H1 (cell line): Measurements from ENCODE around the gene ADPRHL1. TPM values are rescaled to one million over a fixed set of nuclear protein-coding genes. Genes with fewer than 3 reads are reported as not detected.
A peak's percentile ranks its signal among the peaks of the same experiment; 100 is the strongest.

Experiments
- CTCF ChIA-PET: fragments of 300-600 bp; sonication (Branson Sonifier 250); formaldehyde crosslinking; loops from one replicate; lab custom pipeline; 2021; ENCODE audit not compliant: partially characterized antibody; lab: Charles Lee
- POLR2A ChIA-PET: fragments of 300-600 bp; sonication (Branson Sonifier 250); formaldehyde crosslinking; loops from one replicate; lab custom pipeline; 2021; ENCODE audit warnings: inconsistent platforms; ENCODE audit not compliant: partially characterized antibody; lab: Charles Lee
- DNase-seq, 2 experiments: peaks; one replicate each; pipeline versions ENCODE4 v3.0.0 to v3.0.0-alpha.2; 2010 to 2022; ENCODE audit warnings: low spot score in 2 of 2, low read depth in 1 of 2, mixed read lengths in 1 of 2
- FAIRE-seq: peaks from 2 replicates; lab custom pipeline; 2011; peaks lifted over from hg19 to GRCh38; lab: Jason Lieb, UNC
- H2AFZ ChIP-seq: 2 replicates; pipeline ENCODE4 v1.8.1; 2012; ENCODE audit warnings: low read length, inconsistent platforms
- H2AK5ac ChIP-seq: 2 replicates; pipeline ENCODE4 v1.6.1; 2013; ENCODE audit warnings: low read depth, low read length
- H2BK120ac ChIP-seq: replicated peaks from 2 replicates; pipeline ENCODE3; 2013; ENCODE audit warnings: low read depth, low read length, inconsistent platforms
- H2BK12ac ChIP-seq: 2 replicates; pipeline ENCODE4 v1.6.1; 2013; ENCODE audit warnings: low read depth, low read length
- H2BK15ac ChIP-seq: 2 replicates; pipeline ENCODE4 v1.6.1; 2013; ENCODE audit warnings: low read length
- H2BK20ac ChIP-seq: 2 replicates; pipeline ENCODE4 v1.6.1; 2013; ENCODE audit warnings: low read length
- H2BK5ac ChIP-seq: 2 replicates; pipeline ENCODE4 v1.6.1; 2013; ENCODE audit warnings: low read depth, low read length
- H3K14ac ChIP-seq: 2 replicates; pipeline ENCODE4 v1.6.1; 2013; ENCODE audit warnings: inconsistent platforms; ENCODE audit not compliant: insufficient read length
- H3K18ac ChIP-seq: 2 replicates; pipeline ENCODE4 v1.6.1; 2013; ENCODE audit warnings: low read length; ENCODE audit errors: extremely low read depth
- H3K23ac ChIP-seq: 2 replicates; pipeline ENCODE4 v1.6.1; 2013; ENCODE audit warnings: inconsistent platforms; ENCODE audit not compliant: insufficient read length
- H3K23me2 ChIP-seq: 2 replicates; pipeline ENCODE4 v1.6.1; 2013; ENCODE audit warnings: low read depth, low read length
- H3K27ac ChIP-seq: 2 replicates; pipeline ENCODE4 v1.6.1; 2011; ENCODE audit warnings: low read depth, low read length, inconsistent platforms
- H3K27me3 ChIP-seq, 4 experiments: replicated peaks in 1 of 4; 1 replicate in 1 of 4; 2 replicates in 3 of 4; pipeline versions ENCODE4 v1.6.1 to v1.8.1; 2011 to 2013; ENCODE audit warnings: low read length in 3 of 4, mild to moderate bottlenecking in 3 of 4, inconsistent platforms in 2 of 4, mixed read lengths in 2 of 4, moderate library complexity in 1 of 4; ENCODE audit not compliant: control insufficient read depth in 3 of 4, insufficient read depth in 3 of 4; ENCODE audit errors: extremely low read depth in 1 of 4
- H3K36me3 ChIP-seq, 4 experiments: 2 replicates each; pipeline versions ENCODE4 v1.6.1 to v1.8.1; 2011 to 2013; ENCODE audit warnings: mild to moderate bottlenecking in 4 of 4, low read length in 3 of 4, moderate library complexity in 2 of 4, control low read depth in 1 of 4, inconsistent platforms in 1 of 4; ENCODE audit not compliant: insufficient read depth in 4 of 4, control insufficient read depth in 2 of 4
- H3K4ac ChIP-seq: replicated peaks from 2 replicates; pipeline ENCODE3; 2013; ENCODE audit warnings: low read length, low read depth, mixed read lengths, inconsistent platforms; ENCODE audit not compliant: insufficient read length
- H3K4me1 ChIP-seq, 4 experiments: replicated peaks in 1 of 4; 1 replicate in 1 of 4; 2 replicates in 3 of 4; pipeline versions ENCODE4 v1.6.1 to v1.8.1; 2011 to 2013; ENCODE audit warnings: low read length in 3 of 4, inconsistent platforms in 2 of 4, mixed read lengths in 1 of 4; ENCODE audit not compliant: insufficient read depth in 4 of 4, control insufficient read depth in 3 of 4
- H3K4me2 ChIP-seq, 2 experiments: 2 replicates each; pipeline versions ENCODE4 v1.6.1 to v1.8.1; 2011 to 2013; ENCODE audit warnings: low read depth in 2 of 2, low read length in 2 of 2, control low read depth in 1 of 2, inconsistent platforms in 1 of 2, mild to moderate bottlenecking in 1 of 2; ENCODE audit not compliant: insufficient read depth in 1 of 2
- H3K4me3 ChIP-seq, 4 experiments: fragments of 200-600, 300-600 bp in 1 of 4; sonication (generic), shearing (Covaris generic), sonication (Bioruptor Twin) in 1 of 4; 2 replicates each; pipeline versions ENCODE4 v1.5.1 to v1.8.1; 2011 to 2016; ENCODE audit warnings: low read length in 4 of 4, low read depth in 3 of 4, control low read depth in 2 of 4, inconsistent platforms in 2 of 4, mild to moderate bottlenecking in 2 of 4, mixed read lengths in 1 of 4, moderate library complexity in 1 of 4; ENCODE audit not compliant: insufficient read depth in 2 of 4; ENCODE audit errors: extremely low read depth in 1 of 4
- H3K56ac ChIP-seq: replicated peaks from 2 replicates; pipeline ENCODE3; 2013; ENCODE audit warnings: low read depth, mild to moderate bottlenecking, mixed read lengths, low read length, inconsistent platforms; ENCODE audit not compliant: insufficient read length
- H3K79me1 ChIP-seq: 2 replicates; pipeline ENCODE4 v1.6.1; 2013; ENCODE audit warnings: low read depth, low read length, control low read depth
- H3K79me2 ChIP-seq, 2 experiments: 2 replicates each; pipeline versions ENCODE4 v1.6.1 to v1.8.1; 2012 to 2013; ENCODE audit warnings: low read length in 2 of 2, mild to moderate bottlenecking in 2 of 2, inconsistent platforms in 1 of 2; ENCODE audit not compliant: insufficient read depth in 2 of 2, control insufficient read depth in 1 of 2
- H3K9ac ChIP-seq, 4 experiments: replicated peaks in 1 of 4; 1 replicate in 1 of 4; 2 replicates in 3 of 4; pipeline versions ENCODE4 v1.6.1 to v1.8.1; 2011 to 2013; ENCODE audit warnings: low read depth in 3 of 4, low read length in 3 of 4, control low read depth in 2 of 4, mild to moderate bottlenecking in 2 of 4, moderate library complexity in 2 of 4, inconsistent platforms in 1 of 4; ENCODE audit errors: extremely low read depth in 1 of 4
- H3K9me3 ChIP-seq, 2 experiments: 2 replicates each; pipeline versions ENCODE4 v1.6.1 to v1.8.1; 2012 to 2013; ENCODE audit warnings: mild to moderate bottlenecking in 2 of 2, moderate library complexity in 2 of 2, control low read depth in 1 of 2, inconsistent platforms in 1 of 2, low read depth in 1 of 2, low read length in 1 of 2, mixed read lengths in 1 of 2; ENCODE audit not compliant: insufficient read depth in 2 of 2
- H4K20me1 ChIP-seq, 2 experiments: replicated peaks in 1 of 2; 2 replicates each; pipeline versions ENCODE3 to v1.8.1; 2011 to 2013; ENCODE audit warnings: inconsistent platforms in 2 of 2, low read length in 2 of 2, mild to moderate bottlenecking in 1 of 2; ENCODE audit not compliant: insufficient read depth in 2 of 2, control insufficient read depth in 1 of 2
- H4K5ac ChIP-seq: 2 replicates; pipeline ENCODE4 v1.6.1; 2013; ENCODE audit warnings: low read length, low read depth, mixed read lengths, inconsistent platforms; ENCODE audit not compliant: insufficient read length
- H4K8ac ChIP-seq: 2 replicates; pipeline ENCODE4 v1.8.0; 2013; ENCODE audit warnings: mild to moderate bottlenecking, moderate library complexity, low read length, inconsistent platforms; ENCODE audit not compliant: insufficient read depth; ENCODE audit errors: extremely low read depth
- H4K91ac ChIP-seq: replicated peaks from 2 replicates; pipeline ENCODE3; 2013; ENCODE audit warnings: low read length, mixed read lengths, inconsistent platforms; ENCODE audit not compliant: insufficient read length
- ASH2L ChIP-seq: fragments of 200-600, 300-600 bp; sonication (generic); IDR thresholded peaks from one replicate; pipeline ENCODE4 v1.7.1; 2017; ENCODE audit warnings: low read length
- BCL11A ChIP-seq, 2 experiments: IDR thresholded peaks; one replicate each; pipeline ENCODE4 v1.6.1; 2011; ENCODE audit warnings: low read depth in 2 of 2, low read length in 2 of 2, mild to moderate bottlenecking in 2 of 2
- CBX8 ChIP-seq: fragments of 300-800, 300-1000 bp; sonication (generic); IDR thresholded peaks from 2 replicates; pipeline ENCODE4 v1.7.1; 2016; ENCODE audit warnings: low read depth, low read length, borderline replicate concordance
- CHD2 ChIP-seq: IDR thresholded peaks from 2 replicates; pipeline ENCODE4 v1.6.1; 2012; ENCODE audit warnings: low read length, improper control_type of control experiment
- FOSL1 ChIP-seq: IDR thresholded peaks from 2 replicates; pipeline ENCODE4 v1.6.1; 2011; ENCODE audit warnings: mild to moderate bottlenecking, low read depth, low read length, moderate library complexity; ENCODE audit not compliant: insufficient read depth
- GABPA ChIP-seq: IDR thresholded peaks from 2 replicates; pipeline ENCODE4 v1.6.1; 2011; ENCODE audit warnings: mild to moderate bottlenecking, low read length, moderate library complexity, borderline replicate concordance; ENCODE audit not compliant: insufficient read depth
- HDAC2 ChIP-seq, 2 experiments: fragments of 300-600 bp in 1 of 2; sonication (generic) in 1 of 2; IDR thresholded peaks; 2 replicates each; pipeline ENCODE4 v1.6.1; 2011 to 2012; ENCODE audit warnings: low read depth in 2 of 2, low read length in 2 of 2, mild to moderate bottlenecking in 2 of 2, moderate library complexity in 2 of 2, borderline replicate concordance in 1 of 2, inconsistent platforms in 1 of 2
- RXRA ChIP-seq: IDR thresholded peaks from 2 replicates; pipeline ENCODE4 v1.6.1; 2011; ENCODE audit warnings: low read depth, mild to moderate bottlenecking, low read length, moderate library complexity; ENCODE audit not compliant: insufficient read depth
- TBP ChIP-seq: IDR thresholded peaks from 2 replicates; pipeline ENCODE4 v1.6.1; 2011; ENCODE audit warnings: low read depth, low read length, improper control_type of control experiment
- TCF12 ChIP-seq: IDR thresholded peaks from 2 replicates; pipeline ENCODE4 v1.6.1; 2011; ENCODE audit warnings: low read depth, mild to moderate bottlenecking, low read length
- WGBS, 2 experiments: shearing (Covaris generic) in 1 of 2; methylation state at CpG; one replicate each; pipeline versions ENCODE4 v1.1.6 to v1.1.7; 2013 to 2015; ENCODE audit warnings: low lambda C conversion rate in 2 of 2, mixed read lengths in 2 of 2, inconsistent platforms in 1 of 2, low coverage in 1 of 2, missing lambda C conversion rate in 1 of 2; ENCODE audit not compliant: insufficient replicate concordance in 2 of 2, insufficient coverage in 1 of 2, insufficient read length in 1 of 2; ENCODE audit errors: extremely low coverage in 1 of 2, missing lambda C conversion rate in 1 of 2; 5-methylcytosine and 5-hydroxymethylcytosine counted together
- polyA plus RNA-seq, 7 experiments: library from polyadenylated mRNA; depleted of rRNA in 3 of 7; stranded (reverse) in 5 of 7; unstranded in 2 of 7; fragments of >200 nt in 5 of 7; fragments of 200-250 nt in 2 of 7; gene quantifications; 1 replicate in 5 of 7; 2 replicates in 1 of 7; 4 replicates in 1 of 7; pipeline versions ENCODE4 v1.2.1 to v1.2.3, GENCODE V29; 2011 to 2013; ENCODE audit warnings: missing spikeins in 2 of 7, mixed read lengths in 2 of 7
- total RNA-seq: library from RNA; stranded (reverse); fragmentation: NEBNext Ultra II Directional; extraction: Animal tissue kit (Norgen Biotek cat#: 25700); gene quantifications from 2 replicates; pipeline ENCODE4 v1.2.1, GENCODE V29; 2021
- TF ChIP-seq, protein P1 (sequence below): IDR thresholded peaks from 2 replicates; pipeline ENCODE4 v1.6.1; 2011; ENCODE audit warnings: low read depth, mild to moderate bottlenecking, low read length; ENCODE audit not compliant: insufficient read depth

Gene ADPRHL1
- total and polyA plus RNA-seq, 2 of the 8 experiments (the other 6 are each of a cell fraction or from before 2014, with no cell fraction given): 0.74 to 1.7 TPM

DNA sequence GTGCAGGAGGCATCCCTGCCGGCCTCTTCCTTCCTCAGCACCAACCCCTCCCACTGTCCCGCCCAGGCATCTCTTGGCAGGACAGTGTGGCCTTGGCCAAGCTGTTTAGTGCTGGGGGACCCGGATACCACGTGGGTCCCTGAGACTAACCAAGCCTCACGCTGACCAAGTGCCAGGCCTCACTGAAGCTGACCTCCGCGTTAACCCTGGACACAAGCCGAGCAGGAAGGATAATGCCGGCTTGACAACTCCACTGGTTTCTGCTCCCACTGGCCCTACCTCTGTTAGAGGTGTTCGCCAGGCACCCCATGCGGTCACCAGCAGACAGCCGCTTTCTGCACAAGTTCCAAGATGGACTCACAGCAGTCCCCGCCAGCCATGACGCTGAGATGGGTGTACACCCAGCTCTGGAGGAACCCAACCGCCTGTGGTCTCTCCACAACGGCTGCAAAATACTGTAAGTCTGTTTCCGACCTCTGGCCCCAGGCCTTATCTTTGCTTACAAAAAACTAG is 101.7 kb downstream of the ADPRHL1 start:
- Histone ChIP-seq H3K56ac (no peak overlapping the region), H2BK12ac (no peak overlapping the region), H4K5ac (no peak overlapping the region), H4K91ac (no peak overlapping the region), H2AFZ (no peak overlapping the region), H3K27me3 (no peaks in the 10 kb centered on the region), H3K18ac (no peak overlapping the region), H2BK120ac (no peak overlapping the region), H3K4me3 (no peak overlapping the region), H3K9me3 (peaks cover 7 to 18% of the 10 kb centered on the region in 2 experiments; a peak in 2 of 4 replicates), H4K8ac (no peak overlapping the region), H3K23me2 (no peaks in the 10 kb centered on the region), H2BK20ac (no peak overlapping the region), H3K4me1 (no peaks in the 10 kb centered on the region), H3K36me3 (peaks cover 36 to 62% (median 48%) of the 10 kb centered on the region in 4 experiments), H3K79me2 (peaks cover 0 to 4% of the 10 kb centered on the region in 2 experiments; a peak in 1 of 4 replicates), H3K4me2 (no peak overlapping the region), H2BK15ac (no peak overlapping the region), H3K4ac (no peak overlapping the region), H3K79me1 (0 out of 2 replicates have a peak, but pooled peaks cover 9% of the 10 kb centered on the region), H2AK5ac (no peak overlapping the region), H3K14ac (no peak overlapping the region), H4K20me1 (peaks cover 2 to 7% of the 10 kb centered on the region in 2 experiments), H3K23ac (no peak overlapping the region), H3K27ac (0 out of 2 replicates have a peak overlapping the region, but pooled peaks have one; percentile 14), H2BK5ac (no peak overlapping the region), H3K9ac (no peak overlapping the region)
- 87% methylated on average over 14 of the region's 17 CpGs; no CpG with 5 or more reads in 1 of the 2 experiments for WGBS, 2 experiments
- FAIRE-seq (no peak), DNase-seq (no peak)
- TF ChIP-seq BCL11A (IDR thresholded peaks at IDR 0.05; ENCODE audit: low read depth in 2 of 2, low read length in 2 of 2) (no peak), RXRA (no peak), HDAC2 (IDR thresholded peaks at IDR 0.05; ENCODE audit: borderline replicate concordance in 1 of 2, low read depth in 2 of 2, low read length in 2 of 2) (no peak), CHD2 (no peak), CBX8 (no peak), FOSL1 (no peak), ASH2L (no peak), TCF12 (no peak), GABPA (no peak), TBP (no peak)
- TF ChIP-seq, protein P1, sequence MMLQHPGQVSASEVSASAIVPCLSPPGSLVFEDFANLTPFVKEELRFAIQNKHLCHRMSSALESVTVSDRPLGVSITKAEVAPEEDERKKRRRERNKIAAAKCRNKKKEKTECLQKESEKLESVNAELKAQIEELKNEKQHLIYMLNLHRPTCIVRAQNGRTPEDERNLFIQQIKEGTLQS: no peak
- POLR2A ChIA-PET: interaction anchor here (1.5 to 6.6 kb wide), 8 partner anchors 8 to 51 kb away, joined by 3 to 78 read pairs (median 8); partner anchors contain the start of gene GRTP1
- CTCF ChIA-PET: interaction anchor here (0.6 to 3.7 kb wide), 7 partner anchors 12 to 155 kb away, joined by 3 to 37 read pairs (median 3); partner anchors contain the start of gene GRTP1
